Gastrocnemius medialis (tissue), 4 donors: ENCODE results near the gene NINJ2. TPM values are rescaled to one million over a fixed set of nuclear protein-coding genes. Genes with fewer than 3 reads are reported as not detected.

Source experiments
- ATAC-seq, 2 donors: fragments of 150-250 bp; one replicate each; pipeline ENCODE4 v1.9.1; 2016
- DNase-seq, 2 donors: peaks; one replicate each; pipeline ENCODE4 v3.0.0-alpha.2; 2019
- H3K27ac ChIP-seq, 4 donors: fragments of 200-600 bp; sonication (generic); 1 replicate in 1 of 4; 2 replicates in 3 of 4; pipeline ENCODE4 v1.5.1; 2016 to 2018; ENCODE audit warnings: mild to moderate bottlenecking in 2 of 4, moderate library complexity in 1 of 4
- H3K27me3 ChIP-seq, 3 donors: fragments of 200-600 bp; sonication (generic) in 2 of 3; 1 replicate in 1 of 3; 2 replicates in 2 of 3; pipeline versions ENCODE4 v1.5.1 to v1.6.0; 2016 to 2019; ENCODE audit warnings: mild to moderate bottlenecking in 1 of 3, moderate library complexity in 1 of 3
- H3K36me3 ChIP-seq, 2 donors: fragments of 200-600 bp; sonication (generic) in 1 of 2; one replicate each; pipeline ENCODE4 v1.5.1; 2017 to 2018
- H3K4me1 ChIP-seq, 2 donors: fragments of 200-600 bp; sonication (generic) in 1 of 2; one replicate each; pipeline ENCODE4 v1.5.1; 2016 to 2017; ENCODE audit warnings: mild to moderate bottlenecking in 2 of 2
- H3K4me3 ChIP-seq, 4 donors: fragments of 200-600 bp; sonication (generic) in 3 of 4; 1 replicate in 1 of 4; 2 replicates in 3 of 4; pipeline ENCODE4 v1.5.1; 2016 to 2019; ENCODE audit warnings: mild to moderate bottlenecking in 2 of 4
- H3K9me3 ChIP-seq, 3 donors: fragments of 200-600 bp; sonication (generic) in 2 of 3; 1 replicate in 1 of 3; 2 replicates in 2 of 3; pipeline ENCODE4 v1.5.1; 2016 to 2019
- POLR2A ChIP-seq, 2 donors: fragments of 450-650 bp; IDR thresholded peaks; one replicate each; pipeline ENCODE4 v1.6.1; 2017; ENCODE audit warnings: antibody characterized with exemption in 2 of 2, mild to moderate bottlenecking in 2 of 2, moderate library complexity in 2 of 2
- in situ Hi-C, 4 donors: fragments of 200-750 bp; cut with MboI; loops; one replicate each; pipeline versions ENCODE4 v1.15.0 to v1.8.0; 2017; ENCODE audit warnings: low sequenced_read_pairs in 4 of 4
- intact Hi-C: fragments of 100-400 bp; cut with DNase I; formaldehyde crosslinking; loops from one replicate; pipeline ENCODE4 v1.15.1; 2023; ENCODE audit warnings: low total_unique reads
- total RNA-seq, 4 donors: library from RNA; depleted of rRNA; stranded (reverse); fragments of >200 nt; gene quantifications; one replicate each; pipeline versions ENCODE4 v1.1.0 to v1.2.3, GENCODE V29; 2016
- TF ChIP-seq, protein P1 (sequence below), 5 experiments: fragments of 450-650 bp in 3 of 5; fragments of 200-600 bp in 2 of 5; sonication (generic) in 2 of 5; IDR thresholded peaks in 4 of 5; conservative IDR thresholded peaks in 1 of 5; 1 replicate in 4 of 5; 2 replicates in 1 of 5; pipeline ENCODE4 v1.5.1; 2016 to 2019; ENCODE audit warnings: antibody characterized with exemption in 5 of 5, mild to moderate bottlenecking in 3 of 5, moderate library complexity in 3 of 5

NINJ2 gene
- total RNA-seq, 4 donors from 2014 or later = 12.0 to 106 (median 78.5) TPM

- Histone ChIP-seq H3K36me3 (no peaks in the 10 kb centered on the region), H3K4me1 (no peaks in the 10 kb centered on the region), H3K4me3 (no peak overlapping the region), H3K27ac (no peak overlapping the region), H3K27me3 (no peaks in the 10 kb centered on the region), H3K9me3 (no peaks in the 10 kb centered on the region)
- intact Hi-C loops = no loop called here
- DNase-seq = no peak
- ATAC-seq = no peak
- no peak for TF ChIP-seq POLR2A (IDR thresholded peaks at IDR 0.05)
- TF ChIP-seq, protein P1, sequence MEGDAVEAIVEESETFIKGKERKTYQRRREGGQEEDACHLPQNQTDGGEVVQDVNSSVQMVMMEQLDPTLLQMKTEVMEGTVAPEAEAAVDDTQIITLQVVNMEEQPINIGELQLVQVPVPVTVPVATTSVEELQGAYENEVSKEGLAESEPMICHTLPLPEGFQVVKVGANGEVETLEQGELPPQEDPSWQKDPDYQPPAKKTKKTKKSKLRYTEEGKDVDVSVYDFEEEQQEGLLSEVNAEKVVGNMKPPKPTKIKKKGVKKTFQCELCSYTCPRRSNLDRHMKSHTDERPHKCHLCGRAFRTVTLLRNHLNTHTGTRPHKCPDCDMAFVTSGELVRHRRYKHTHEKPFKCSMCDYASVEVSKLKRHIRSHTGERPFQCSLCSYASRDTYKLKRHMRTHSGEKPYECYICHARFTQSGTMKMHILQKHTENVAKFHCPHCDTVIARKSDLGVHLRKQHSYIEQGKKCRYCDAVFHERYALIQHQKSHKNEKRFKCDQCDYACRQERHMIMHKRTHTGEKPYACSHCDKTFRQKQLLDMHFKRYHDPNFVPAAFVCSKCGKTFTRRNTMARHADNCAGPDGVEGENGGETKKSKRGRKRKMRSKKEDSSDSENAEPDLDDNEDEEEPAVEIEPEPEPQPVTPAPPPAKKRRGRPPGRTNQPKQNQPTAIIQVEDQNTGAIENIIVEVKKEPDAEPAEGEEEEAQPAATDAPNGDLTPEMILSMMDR (IDR thresholded peaks at IDR 0.05 in 4 of 5, conservative IDR thresholded peaks at IDR 0.05 in 1 of 5) = no peak
- in situ Hi-C loops = no loop called here
These were observed 135.5 kb downstream of the NINJ2 start for GRCh38 chr12:527729-528128.

GRCh38 chr12:527241-527640 lies 136.0 kb downstream of the NINJ2 start:
- no peaks in the 10 kb centered on the region for H3K36me3 ChIP-seq
- DNase-seq (no peak), ATAC-seq (no peak)
- H3K9me3 ChIP-seq = no peaks in the 10 kb centered on the region
- H3K27ac ChIP-seq = no peak overlapping the region
- intact Hi-C loops (no loop called here), in situ Hi-C loops (no loop called here)
- no peaks in the 10 kb centered on the region for H3K27me3 ChIP-seq
- H3K4me3 ChIP-seq = no peak overlapping the region
- no peaks in the 10 kb centered on the region for H3K4me1 ChIP-seq
- no peak for TF ChIP-seq POLR2A (IDR thresholded peaks at IDR 0.05)
- TF ChIP-seq, protein P1 (IDR thresholded peaks at IDR 0.05 in 4 of 5, conservative IDR thresholded peaks at IDR 0.05 in 1 of 5) = no peak

- H3K36me3 ChIP-seq = no peaks in the 10 kb centered on the region
- in situ Hi-C loops (no loop called here), intact Hi-C loops (no loop called here)
- H3K27me3 ChIP-seq = peaks cover 0 to 2% (median 0%) of the 10 kb centered on the region in 3 donors
- H3K4me3 ChIP-seq = no peak overlapping the region
- H3K9me3 ChIP-seq = no peaks in the 10 kb centered on the region
- H3K4me1 ChIP-seq = no peaks in the 10 kb centered on the region
- ATAC-seq = no peak
- TF ChIP-seq, protein P1 (IDR thresholded peaks at IDR 0.05 in 4 of 5, conservative IDR thresholded peaks at IDR 0.05 in 1 of 5) = no peak
- no peak for TF ChIP-seq POLR2A (IDR thresholded peaks at IDR 0.05)
- DNase-seq = no peak
- H3K27ac ChIP-seq = no peak overlapping the region
These were observed 137.2 kb downstream of the NINJ2 start for GRCh38 chr12:526089-526488.

GRCh38 chr12:524167-524951 lies 138.9 kb downstream of the NINJ2 start:
- Histone ChIP-seq H3K27me3 (peaks cover 0 to 3% (median 0%) of the 10 kb centered on the region in 3 donors), H3K36me3 (no peaks in the 10 kb centered on the region), H3K4me1 (no peaks in the 10 kb centered on the region), H3K4me3 (no peak overlapping the region), H3K27ac (no peak overlapping the region), H3K9me3 (no peaks in the 10 kb centered on the region)
- intact Hi-C loops = no loop called here
- ATAC-seq (no peak), DNase-seq (no peak)
- TF ChIP-seq, protein P1 (IDR thresholded peaks at IDR 0.05 in 4 of 5, conservative IDR thresholded peaks at IDR 0.05 in 1 of 5) = no peak
- no peak for TF ChIP-seq POLR2A (IDR thresholded peaks at IDR 0.05)
- in situ Hi-C loops = no loop called here
